ENCODE data around the gene VEZT.
A peak's percentile ranks its signal among the peaks of the same experiment; 100 is the strongest.
"Not testable (repeated sequence)": the region's sequence is repeated elsewhere in the genome, so short reads cannot be mapped to it uniquely, and the experiment has no call there.

The VEZT gene

DNA sequence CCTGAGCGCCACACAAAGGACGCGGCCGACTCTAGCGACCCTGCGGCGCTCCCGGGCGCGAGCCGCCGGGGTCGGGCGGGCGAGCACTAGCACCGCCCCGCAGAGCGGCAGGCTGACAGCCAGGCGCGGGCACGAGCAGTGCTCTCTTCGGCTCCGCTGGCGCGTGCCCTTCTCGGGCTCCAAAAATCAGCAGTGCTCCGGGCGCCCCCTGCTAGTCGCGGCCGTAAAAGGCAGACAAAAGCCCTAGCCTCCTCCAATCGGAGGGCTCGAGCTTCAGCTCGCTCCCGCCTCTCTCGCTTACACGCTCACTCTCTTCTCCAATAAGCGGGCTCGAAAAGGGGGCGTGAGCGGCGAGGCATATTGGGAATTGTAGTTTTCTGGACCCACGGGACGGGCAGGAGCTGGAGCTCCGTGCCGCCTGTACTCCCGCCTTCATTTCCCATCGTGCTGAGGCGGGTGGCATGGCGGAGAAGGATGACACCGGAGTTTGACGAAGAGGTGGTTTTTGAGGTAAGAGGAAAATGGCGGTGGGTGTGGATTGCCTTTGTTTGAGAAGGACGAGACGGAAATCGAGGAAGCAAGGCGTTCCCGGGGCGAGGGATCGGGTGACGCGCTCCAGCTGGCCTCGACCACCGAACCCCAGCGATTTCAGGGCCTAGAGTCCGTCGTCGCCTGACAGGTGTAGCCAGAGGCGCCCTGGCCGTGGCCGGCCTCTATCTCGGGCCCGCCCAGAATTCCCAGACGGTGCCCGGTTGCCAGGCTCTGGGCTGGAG, at the start of gene VEZT, which contains the start of gene FGD6:
TSS of gene VEZT (plus strand) at position 431 of the 773 bp plus-strand sequence. CDS start at position 475, 44 bp downstream.
TSS of gene FGD6 (minus strand) at position 91 of the 773 bp plus-strand sequence. CDS start 227 bp downstream, outside the sequence.
- DNase-seq (ENCODE audit: low read depth, low spot score), result peak; percentile 100

DNA sequence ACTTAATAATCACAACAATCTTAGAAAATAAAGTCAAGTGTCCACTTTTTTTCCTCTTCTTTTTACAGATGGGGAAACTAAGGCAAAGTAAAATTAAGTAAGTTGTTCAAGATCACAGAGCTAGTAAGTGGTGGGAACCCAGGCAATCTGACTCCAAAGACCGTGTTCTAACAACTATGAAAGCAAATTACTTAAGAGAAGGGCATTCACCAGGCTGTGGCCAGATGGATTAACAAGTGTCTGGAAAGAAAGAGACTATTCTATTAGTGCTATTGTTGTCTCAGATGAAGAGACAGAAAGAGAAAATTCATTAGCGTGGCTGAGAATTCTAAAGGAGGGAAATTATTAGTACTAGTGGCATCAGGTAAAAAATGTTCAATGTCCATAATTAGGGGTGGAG, 48.9 kb upstream of the VEZT start:
- no peak for DNase-seq (ENCODE audit: low read depth, low spot score)

GRCh38 chr12:95169368-95169767, 48.2 kb upstream of the VEZT start:
- DNase-seq (ENCODE audit: low read depth, low spot score), result no peak

- no peak for DNase-seq (ENCODE audit: low read depth, low spot score)
Measured at GRCh38 chr12:95173392-95174251, 44.0 kb upstream of the VEZT start.

GRCh38 chr12:95177201-95177768, 40.3 kb upstream of the VEZT start:
- no peak for DNase-seq (ENCODE audit: low read depth, low spot score)

DNA sequence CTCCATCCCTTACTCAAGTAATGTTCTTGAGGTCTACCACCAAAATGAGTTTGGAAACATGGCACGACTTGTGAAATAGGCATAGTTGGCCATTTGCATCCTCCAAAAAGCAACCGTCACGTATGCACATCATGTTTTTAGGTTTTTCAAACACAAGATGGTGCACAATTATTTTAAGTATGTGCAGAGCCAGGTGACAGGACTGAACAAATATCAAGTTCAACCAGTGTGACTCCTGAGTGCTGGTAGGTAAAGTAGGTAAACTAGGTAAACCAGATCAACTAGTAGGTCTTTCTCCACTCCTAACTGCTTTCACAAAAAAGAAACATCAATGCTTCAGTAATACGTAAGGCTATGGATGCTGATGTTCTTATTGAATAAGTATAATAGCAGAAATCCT, 39.5 kb upstream of the VEZT start:
- DNase-seq (ENCODE audit: low read depth, low spot score), result no peak

- no peak for DNase-seq (ENCODE audit: low read depth, low spot score)
Measured at GRCh38 chr12:95179011-95179410, 38.6 kb upstream of the VEZT start.

- no peak for DNase-seq (ENCODE audit: low read depth, low spot score)
Measured at GRCh38 chr12:95181103-95181502, 36.5 kb upstream of the VEZT start.

- no peak for DNase-seq (ENCODE audit: low read depth, low spot score)
Measured at GRCh38 chr12:95182868-95183415, 34.7 kb upstream of the VEZT start.

DNA sequence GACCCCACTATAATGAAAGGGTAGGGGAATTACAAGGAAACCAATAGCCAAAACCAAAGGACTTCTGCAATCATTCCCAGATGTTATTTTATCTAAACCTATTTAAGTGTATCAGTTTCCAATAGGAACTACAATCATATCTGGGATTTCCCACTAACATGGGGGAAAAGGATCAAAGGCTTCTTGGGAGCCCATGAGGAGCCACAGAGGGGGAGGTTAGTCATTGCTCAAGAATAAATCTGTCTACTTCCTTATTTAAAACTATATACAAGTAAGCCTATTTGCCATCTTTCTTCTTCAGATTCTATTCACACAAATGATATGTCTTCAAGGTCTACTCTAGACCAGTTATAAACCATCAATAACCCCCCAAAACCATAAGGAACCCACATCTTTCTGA, 33.5 kb upstream of the VEZT start:
- DNase-seq (ENCODE audit: low read depth, low spot score), result no peak

DNA sequence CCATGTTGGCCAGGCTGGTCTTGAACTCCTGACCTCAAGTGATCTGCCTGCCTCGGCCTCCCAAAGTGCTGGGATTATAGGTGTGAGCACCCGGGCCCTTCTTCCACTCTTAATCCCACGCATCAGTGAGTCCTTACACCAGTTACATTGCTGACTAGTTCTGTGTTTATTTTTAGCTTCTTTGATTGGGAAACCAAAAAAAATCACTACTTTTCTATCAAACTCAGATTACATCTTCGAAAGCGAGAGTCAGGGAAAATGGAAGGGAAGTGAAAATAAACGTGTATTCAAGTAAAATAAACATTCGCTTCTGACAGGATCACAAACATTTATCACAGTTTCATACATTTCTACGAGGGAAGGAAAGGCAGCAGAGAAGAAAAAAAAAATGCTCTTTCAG, 32.5 kb upstream of the VEZT start:
- DNase-seq (ENCODE audit: low read depth, low spot score), result no peak

DNA sequence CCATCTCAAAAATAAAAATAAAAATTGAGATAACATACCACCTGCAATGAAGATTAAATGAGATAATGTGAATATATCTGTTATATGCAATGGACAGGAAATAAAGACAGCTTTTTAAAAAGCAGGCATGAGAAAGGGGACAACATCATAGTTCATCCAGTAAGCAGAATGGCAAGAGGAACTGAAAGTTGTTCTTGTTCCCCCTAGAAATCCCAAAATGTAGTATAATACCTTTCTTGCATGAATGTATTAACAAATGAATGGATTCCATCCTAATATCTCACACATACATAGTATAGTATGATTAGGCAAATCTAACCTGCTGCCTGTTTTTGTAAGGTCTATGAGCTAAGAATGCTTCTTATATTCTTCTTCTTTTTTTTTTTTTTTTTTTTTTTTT, 31.8 kb upstream of the VEZT start:
- DNase-seq (ENCODE audit: low read depth, low spot score), result no peak

DNA sequence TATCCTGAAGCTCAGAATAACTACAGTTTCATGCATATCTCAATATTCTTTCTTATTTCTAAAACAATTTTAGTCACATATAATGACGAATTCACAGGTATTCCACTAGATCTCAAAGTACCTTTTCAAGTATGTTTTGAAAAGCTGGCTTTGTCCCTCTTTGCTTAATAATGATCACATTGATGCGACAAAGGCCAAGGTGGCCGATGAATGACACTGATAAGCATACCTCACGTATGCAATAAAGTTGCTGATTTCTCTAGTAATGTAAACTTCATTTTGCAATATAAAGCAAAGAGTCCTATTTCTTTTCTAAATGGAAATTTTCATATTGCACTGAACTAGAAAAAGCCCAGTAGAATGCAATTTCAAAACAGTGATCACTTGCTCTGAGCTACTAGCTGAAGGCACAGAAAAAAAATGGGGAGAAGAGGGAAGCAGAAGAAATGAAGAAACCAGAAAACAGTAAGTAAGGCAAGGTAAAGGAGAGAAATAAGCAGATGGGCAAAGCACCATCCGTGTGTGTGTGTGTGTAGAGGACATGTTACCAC, 29.7 kb upstream of the VEZT start:
- DNase-seq (ENCODE audit: low read depth, low spot score), result no peak

DNA sequence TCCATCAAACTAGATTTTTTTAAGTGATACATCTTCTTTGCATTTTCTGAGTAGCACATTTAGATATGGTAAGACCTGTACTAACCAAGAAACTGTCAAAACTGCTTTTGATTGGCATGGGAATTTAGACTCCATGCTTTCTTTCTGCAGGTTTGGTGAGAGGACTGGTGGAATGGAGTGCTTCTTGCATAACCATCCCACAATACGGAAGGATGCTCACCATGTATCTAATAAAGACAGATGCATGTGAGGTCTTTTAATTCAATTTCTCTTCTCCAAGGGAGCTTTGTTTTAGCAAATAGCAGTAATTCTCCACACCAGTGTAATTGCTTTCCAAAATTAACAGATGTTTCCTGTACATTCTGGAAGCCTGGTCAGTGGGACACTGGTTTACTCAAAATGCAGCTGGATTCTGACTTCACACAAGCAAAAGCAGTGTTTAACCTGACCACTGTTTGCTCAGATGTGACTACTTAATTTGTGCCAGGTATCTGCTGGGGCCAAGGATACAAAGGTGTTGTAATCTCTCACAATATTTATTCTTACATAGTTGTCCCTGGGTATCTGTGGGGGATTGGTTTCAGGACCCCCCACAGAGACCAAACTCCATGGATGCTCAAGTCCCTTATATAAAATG, 26.4 kb upstream of the VEZT start:
- no peak for DNase-seq (ENCODE audit: low read depth, low spot score)

- no peak for DNase-seq (ENCODE audit: low read depth, low spot score)
Measured at GRCh38 chr12:95192271-95192670, 25.3 kb upstream of the VEZT start.

- no peak for DNase-seq (ENCODE audit: low read depth, low spot score)
Measured at GRCh38 chr12:95193139-95193538, 24.5 kb upstream of the VEZT start.

DNA sequence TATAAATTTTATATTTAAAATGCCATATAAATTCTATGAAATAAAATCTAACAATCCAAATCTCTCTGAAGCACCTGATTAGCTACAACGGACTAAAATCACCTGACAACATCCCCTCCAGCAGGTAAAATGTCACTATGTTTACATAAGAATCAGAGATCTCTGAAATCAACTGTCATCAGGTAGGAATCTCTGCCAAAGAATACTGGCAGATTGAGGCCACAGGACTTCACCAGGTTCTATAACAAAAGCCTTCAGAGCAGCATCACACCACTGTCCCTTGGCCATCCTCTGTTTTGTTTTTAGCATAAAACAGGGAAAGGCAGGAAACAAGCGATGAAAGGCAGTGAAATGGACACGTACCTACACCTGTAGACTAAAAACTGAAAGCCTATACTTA, 22.5 kb upstream of the VEZT start:
- DNase-seq (ENCODE audit: low read depth, low spot score), result no peak

DNA sequence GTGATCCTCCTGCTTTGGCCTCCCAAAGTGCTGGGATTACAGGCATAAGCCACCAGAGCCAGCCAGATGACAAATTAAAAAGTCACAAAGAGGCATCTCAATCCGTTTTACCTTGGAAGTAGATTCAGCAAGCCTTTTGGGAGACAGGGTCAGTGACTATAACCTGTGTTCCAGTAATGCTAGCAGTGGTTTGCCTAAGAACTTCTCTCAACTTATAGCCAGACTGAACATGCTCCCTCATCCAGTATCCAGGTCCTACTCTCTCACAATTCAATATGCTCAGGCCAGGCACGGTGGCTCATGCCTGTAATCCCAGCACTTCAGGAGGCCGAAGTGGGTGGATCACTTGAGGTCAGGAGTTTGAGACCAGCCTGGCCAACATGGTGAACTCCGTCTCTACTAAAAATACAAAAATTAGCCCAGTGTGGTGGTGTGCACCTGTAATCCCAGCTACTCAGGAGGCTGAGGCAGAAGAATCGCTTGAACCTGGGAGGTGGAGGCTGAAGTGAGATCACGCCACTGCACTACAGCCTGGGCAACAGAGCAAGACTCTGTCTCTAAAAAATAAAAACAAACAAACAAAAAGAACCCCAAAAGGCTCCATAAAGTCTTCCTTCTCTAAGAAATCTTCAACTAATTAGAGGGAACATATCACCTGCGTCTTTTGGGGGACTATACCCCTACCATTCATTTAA, 20.6 kb upstream of the VEZT start:
- not testable (repeated sequence) for DNase-seq (ENCODE audit: low read depth, low spot score)

DNA sequence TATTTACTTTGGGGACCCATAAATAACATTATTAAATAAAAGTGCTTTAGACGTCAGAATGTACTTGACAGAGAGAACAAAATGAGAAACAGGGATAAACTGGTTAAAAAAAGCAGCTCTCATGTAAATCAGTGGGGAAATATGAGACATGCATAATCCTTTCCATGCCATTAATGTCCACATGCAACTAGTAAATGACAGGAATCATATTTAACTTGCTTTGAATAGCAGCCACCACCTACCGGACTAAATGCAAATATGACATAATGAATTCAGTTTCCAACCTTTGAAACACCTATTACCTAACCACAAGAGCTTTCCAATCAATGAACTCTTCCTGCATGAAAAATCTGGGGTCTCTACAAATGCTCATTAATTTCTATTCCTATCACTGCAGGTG, 20.0 kb upstream of the VEZT start:
- DNase-seq (ENCODE audit: low read depth, low spot score), result no peak

GRCh38 chr12:95198914-95199313, 18.7 kb upstream of the VEZT start:
- DNase-seq (ENCODE audit: low read depth, low spot score), result no peak

Measured in ELF-1 (cell line).